ENCODE measurements around the gene OR7G3. TPM values are rescaled to one million over a fixed set of nuclear protein-coding genes. Genes with fewer than 3 reads are reported as not detected.

The OR7G3 gene
- total RNA-seq, 1 experiment from 2014 or later, result not detected

DNA sequence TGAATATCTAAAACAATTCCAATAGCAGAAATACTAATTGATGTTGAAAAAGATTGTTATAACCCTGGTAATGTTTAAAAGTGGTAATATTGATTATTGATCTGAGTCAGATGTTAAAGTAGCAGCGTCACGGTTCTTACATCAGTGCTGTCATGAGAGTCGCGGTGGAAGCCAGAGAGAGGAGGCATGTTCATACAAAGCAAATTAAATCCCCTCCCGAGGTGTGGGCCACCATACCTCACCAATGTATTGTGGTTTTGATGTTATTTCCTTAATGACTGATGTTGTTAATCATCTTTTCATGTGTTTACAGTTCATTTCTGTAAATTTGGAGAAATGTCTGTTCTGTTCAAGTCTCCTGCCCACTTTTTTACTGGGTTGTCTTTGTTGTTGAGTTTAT is 24.6 kb upstream of the OR7G3 start:
- no peak for DNase-seq (ENCODE audit: low spot score)
- no TSS peak for BruUV-seq (replicated peaks)
- Histone ChIP-seq H3K4me3 (ENCODE audit: low read depth, low read length, poor library complexity, severe bottlenecking) (no peak overlapping the region), H3K27me3 (replicated peaks; ENCODE audit: insufficient read depth, low read depth, low read length, poor library complexity) (no peaks in the 10 kb centered on the region), H3K27ac (ENCODE audit: low read depth, low read length, poor library complexity, severe bottlenecking) (no peak overlapping the region), H3K4me1 (ENCODE audit: insufficient read depth, low read length, poor library complexity, severe bottlenecking) (no peaks in the 10 kb centered on the region), H3K36me3 (ENCODE audit: insufficient read depth, low read length, poor library complexity, severe bottlenecking) (peaks cover 42% of the 10 kb centered on the region), H3K9me3 (ENCODE audit: low read depth, low read length, poor library complexity, severe bottlenecking) (peaks cover 57% of the 10 kb centered on the region)
- CTCF ChIA-PET, result no interaction called here
- TF ChIP-seq, protein P1, sequence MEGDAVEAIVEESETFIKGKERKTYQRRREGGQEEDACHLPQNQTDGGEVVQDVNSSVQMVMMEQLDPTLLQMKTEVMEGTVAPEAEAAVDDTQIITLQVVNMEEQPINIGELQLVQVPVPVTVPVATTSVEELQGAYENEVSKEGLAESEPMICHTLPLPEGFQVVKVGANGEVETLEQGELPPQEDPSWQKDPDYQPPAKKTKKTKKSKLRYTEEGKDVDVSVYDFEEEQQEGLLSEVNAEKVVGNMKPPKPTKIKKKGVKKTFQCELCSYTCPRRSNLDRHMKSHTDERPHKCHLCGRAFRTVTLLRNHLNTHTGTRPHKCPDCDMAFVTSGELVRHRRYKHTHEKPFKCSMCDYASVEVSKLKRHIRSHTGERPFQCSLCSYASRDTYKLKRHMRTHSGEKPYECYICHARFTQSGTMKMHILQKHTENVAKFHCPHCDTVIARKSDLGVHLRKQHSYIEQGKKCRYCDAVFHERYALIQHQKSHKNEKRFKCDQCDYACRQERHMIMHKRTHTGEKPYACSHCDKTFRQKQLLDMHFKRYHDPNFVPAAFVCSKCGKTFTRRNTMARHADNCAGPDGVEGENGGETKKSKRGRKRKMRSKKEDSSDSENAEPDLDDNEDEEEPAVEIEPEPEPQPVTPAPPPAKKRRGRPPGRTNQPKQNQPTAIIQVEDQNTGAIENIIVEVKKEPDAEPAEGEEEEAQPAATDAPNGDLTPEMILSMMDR (conservative IDR thresholded peaks at IDR 0.05; ENCODE audit: low read depth, low read length), result no peak
- no peak for TF ChIP-seq EZH2 (IDR thresholded peaks at IDR 0.05; ENCODE audit: borderline replicate concordance, low read depth, low read length, poor library complexity, severe bottlenecking)
- POLR2A ChIA-PET (ENCODE audit: low non-redundant PET), result no interaction called here
- intact Hi-C loops (cut with micrococcal nuclease; ENCODE audit: unreplicated experiment), result no loop called here

DNA sequence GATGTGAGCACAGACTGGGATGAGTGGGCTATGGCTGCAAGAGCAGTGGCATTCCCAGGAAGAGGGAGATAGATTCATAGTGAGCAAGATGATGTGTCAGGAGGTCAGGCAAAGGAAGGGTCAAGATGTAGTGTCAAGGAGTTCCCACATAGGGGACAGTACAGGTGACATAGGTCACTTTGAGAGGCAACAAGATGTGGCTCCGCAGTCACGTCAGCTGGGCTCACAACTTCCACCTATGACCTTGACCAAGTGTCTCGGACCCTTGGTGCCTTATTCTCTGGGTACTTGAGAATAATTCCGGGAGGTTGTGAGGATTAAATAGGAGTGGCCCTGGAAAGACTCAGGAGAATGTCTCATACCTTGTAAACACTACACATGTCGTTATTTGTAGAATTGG is 23.9 kb upstream of the OR7G3 start:
- no TSS peak for BruUV-seq (replicated peaks)
- TF ChIP-seq EZH2 (IDR thresholded peaks at IDR 0.05; ENCODE audit: borderline replicate concordance, low read depth, low read length, poor library complexity, severe bottlenecking), result no peak
- TF ChIP-seq, protein P1 (conservative IDR thresholded peaks at IDR 0.05; ENCODE audit: low read depth, low read length), result no peak
- Histone ChIP-seq H3K36me3 (ENCODE audit: insufficient read depth, low read length, poor library complexity, severe bottlenecking) (peaks cover 36% of the 10 kb centered on the region), H3K27ac (ENCODE audit: low read depth, low read length, poor library complexity, severe bottlenecking) (no peak overlapping the region), H3K9me3 (ENCODE audit: low read depth, low read length, poor library complexity, severe bottlenecking) (peaks cover 58% of the 10 kb centered on the region), H3K4me3 (ENCODE audit: low read depth, low read length, poor library complexity, severe bottlenecking) (no peak overlapping the region), H3K4me1 (ENCODE audit: insufficient read depth, low read length, poor library complexity, severe bottlenecking) (no peaks in the 10 kb centered on the region), H3K27me3 (replicated peaks; ENCODE audit: insufficient read depth, low read depth, low read length, poor library complexity) (no peaks in the 10 kb centered on the region)
- intact Hi-C loops (cut with micrococcal nuclease; ENCODE audit: unreplicated experiment), result no loop called here
- ChIA-PET CTCF (no interaction called here), POLR2A (ENCODE audit: low non-redundant PET) (no interaction called here)
- no peak for DNase-seq (ENCODE audit: low spot score)

DNA sequence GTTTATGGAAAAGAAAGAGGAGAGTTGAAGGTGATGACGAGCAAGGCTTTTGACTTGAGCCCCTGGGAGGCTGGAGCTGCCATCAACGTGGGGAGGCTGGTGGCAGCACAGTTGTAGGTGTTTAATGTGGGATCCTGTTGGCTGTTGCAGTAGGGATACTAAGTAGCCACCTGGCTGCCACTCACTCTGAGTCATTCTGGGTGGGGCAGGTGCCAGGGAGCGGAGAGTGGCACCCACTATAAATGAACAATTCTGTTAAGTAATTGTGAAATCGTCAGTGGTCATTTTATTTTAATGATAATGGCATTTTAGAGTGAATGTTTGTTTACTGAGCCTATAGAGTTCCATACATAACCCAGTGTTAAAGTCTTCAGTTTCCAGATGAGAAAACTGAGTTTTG is 23.2 kb upstream of the OR7G3 start:
- intact Hi-C loops (cut with micrococcal nuclease; ENCODE audit: unreplicated experiment), result no loop called here
- Histone ChIP-seq H3K27me3 (replicated peaks; ENCODE audit: insufficient read depth, low read depth, low read length, poor library complexity) (no peaks in the 10 kb centered on the region), H3K4me3 (ENCODE audit: low read depth, low read length, poor library complexity, severe bottlenecking) (no peak overlapping the region), H3K36me3 (ENCODE audit: insufficient read depth, low read length, poor library complexity, severe bottlenecking) (peaks cover 34% of the 10 kb centered on the region), H3K9me3 (ENCODE audit: low read depth, low read length, poor library complexity, severe bottlenecking) (peaks cover 62% of the 10 kb centered on the region), H3K4me1 (ENCODE audit: insufficient read depth, low read length, poor library complexity, severe bottlenecking) (no peaks in the 10 kb centered on the region), H3K27ac (ENCODE audit: low read depth, low read length, poor library complexity, severe bottlenecking) (no peak overlapping the region)
- no TSS peak for BruUV-seq (replicated peaks)
- TF ChIP-seq EZH2 (IDR thresholded peaks at IDR 0.05; ENCODE audit: borderline replicate concordance, low read depth, low read length, poor library complexity, severe bottlenecking), result no peak
- TF ChIP-seq, protein P1 (conservative IDR thresholded peaks at IDR 0.05; ENCODE audit: low read depth, low read length), result no peak
- DNase-seq (ENCODE audit: low spot score), result no peak
- ChIA-PET CTCF (no interaction called here), POLR2A (ENCODE audit: low non-redundant PET) (no interaction called here)
